ENCODE results near the gene MESP2. TPM values are rescaled to one million over a fixed set of nuclear protein-coding genes. Genes with fewer than 3 reads are reported as not detected.

MESP2 gene
- total and polyA plus RNA-seq, 2 of the 13 experiments (the other 11 are each of a cell fraction or from before 2014, with no cell fraction given): not detected

GRCh38 chr15:89806559-89807550 is 30.7 kb downstream of the MESP2 start (continued):
- peak; percentile 29; the same call in 1 of the 2 replicates for TF ChIP-seq MNT (IDR thresholded peaks at IDR 0.05)
- TF ChIP-seq, protein P1, sequence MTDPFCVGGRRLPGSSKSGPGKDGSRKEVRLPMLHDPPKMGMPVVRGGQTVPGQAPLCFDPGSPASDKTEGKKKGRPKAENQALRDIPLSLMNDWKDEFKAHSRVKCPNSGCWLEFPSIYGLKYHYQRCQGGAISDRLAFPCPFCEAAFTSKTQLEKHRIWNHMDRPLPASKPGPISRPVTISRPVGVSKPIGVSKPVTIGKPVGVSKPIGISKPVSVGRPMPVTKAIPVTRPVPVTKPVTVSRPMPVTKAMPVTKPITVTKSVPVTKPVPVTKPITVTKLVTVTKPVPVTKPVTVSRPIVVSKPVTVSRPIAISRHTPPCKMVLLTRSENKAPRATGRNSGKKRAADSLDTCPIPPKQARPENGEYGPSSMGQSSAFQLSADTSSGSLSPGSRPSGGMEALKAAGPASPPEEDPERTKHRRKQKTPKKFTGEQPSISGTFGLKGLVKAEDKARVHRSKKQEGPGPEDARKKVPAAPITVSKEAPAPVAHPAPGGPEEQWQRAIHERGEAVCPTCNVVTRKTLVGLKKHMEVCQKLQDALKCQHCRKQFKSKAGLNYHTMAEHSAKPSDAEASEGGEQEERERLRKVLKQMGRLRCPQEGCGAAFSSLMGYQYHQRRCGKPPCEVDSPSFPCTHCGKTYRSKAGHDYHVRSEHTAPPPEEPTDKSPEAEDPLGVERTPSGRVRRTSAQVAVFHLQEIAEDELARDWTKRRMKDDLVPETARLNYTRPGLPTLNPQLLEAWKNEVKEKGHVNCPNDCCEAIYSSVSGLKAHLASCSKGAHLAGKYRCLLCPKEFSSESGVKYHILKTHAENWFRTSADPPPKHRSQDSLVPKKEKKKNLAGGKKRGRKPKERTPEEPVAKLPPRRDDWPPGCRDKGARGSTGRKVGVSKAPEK (CRISPR knock-in tag; IDR thresholded peaks at IDR 0.05; ENCODE audit: borderline replicate concordance): 0 out of 2 replicates have a peak, but pooled peaks have one; percentile 68
- TF ChIP-seq, protein P2, sequence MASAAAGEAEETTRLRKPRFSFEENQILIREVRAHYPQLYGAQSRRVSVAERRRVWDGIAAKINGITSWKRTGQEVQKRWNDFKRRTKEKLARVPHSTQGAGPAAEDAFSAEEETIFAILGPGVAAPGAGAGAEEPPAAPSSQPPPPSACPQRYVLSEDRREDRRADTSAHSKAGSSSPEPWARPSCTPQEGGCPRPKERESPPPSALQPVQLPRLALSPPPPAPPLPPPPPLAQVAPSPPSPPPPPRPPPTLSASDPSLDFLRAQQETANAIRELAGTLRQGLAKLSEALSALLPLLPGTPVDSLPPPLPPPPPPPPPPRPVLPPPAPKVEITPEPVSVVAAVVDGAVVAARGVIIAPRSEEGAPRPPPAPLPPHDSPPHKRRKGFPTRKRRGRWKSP (CRISPR knock-in tag; IDR thresholded peaks at IDR 0.05): peak; percentile 51; the same call in 1 of the 2 replicates
- no peak for TF ChIP-seq ZNF33B (CRISPR knock-in tag; IDR thresholded peaks at IDR 0.05)
- TF ChIP-seq GATAD2A (CRISPR knock-in tag; IDR thresholded peaks at IDR 0.05): peak; percentile 91
- no peak for TF ChIP-seq CEBPB (IDR thresholded peaks at IDR 0.05; ENCODE audit: borderline replicate concordance, low read depth, low read length)
- TF ChIP-seq ZNF441 (CRISPR knock-in tag; IDR thresholded peaks at IDR 0.05; ENCODE audit: borderline replicate concordance): peak; percentile 62; the same call in 1 of the 2 replicates
- peak; percentile 44; the same call in 1 of the 2 replicates for TF ChIP-seq ZBTB7A (CRISPR knock-in tag; IDR thresholded peaks at IDR 0.05)
- no peak for TF ChIP-seq FIP1L1 (IDR thresholded peaks at IDR 0.05; ENCODE audit: borderline replicate concordance, insufficient read depth, low read depth, low read length)
- peak; percentile 57; the same call in 1 of the 2 replicates for TF ChIP-seq ZNF160 (CRISPR knock-in tag; IDR thresholded peaks at IDR 0.05)
- TF ChIP-seq CAMTA2 (CRISPR knock-in tag; IDR thresholded peaks at IDR 0.05; ENCODE audit: borderline replicate concordance): no peak
- TF ChIP-seq ZNF17 (CRISPR knock-in tag; IDR thresholded peaks at IDR 0.05): no peak
- no peak for TF ChIP-seq PCBP1 (IDR thresholded peaks at IDR 0.05; ENCODE audit: borderline replicate concordance, low read depth, low read length)
- TF ChIP-seq AHDC1 (CRISPR knock-in tag; IDR thresholded peaks at IDR 0.05; ENCODE audit: borderline replicate concordance): peak; percentile 84
- TF ChIP-seq HMG20A (CRISPR knock-in tag; IDR thresholded peaks at IDR 0.05; ENCODE audit: borderline replicate concordance): peak; percentile 82
- peak; percentile 75 for TF ChIP-seq ELF1 (CRISPR knock-in tag; IDR thresholded peaks at IDR 0.05)
